Esophagus muscularis mucosa (tissue), 3 donors: Measurements from ENCODE around the gene BRD3OS.

ENCODE experiments used
- CTCF ChIP-seq, 3 experiments: fragments of 200-600 bp in 2 of 3; fragments of 450-650 bp in 1 of 3; sonication (generic) in 2 of 3; IDR thresholded peaks; one replicate each; pipeline ENCODE4 v1.5.1; 2017 to 2019; ENCODE audit warnings: antibody characterized with exemption in 3 of 3, mild to moderate bottlenecking in 2 of 3, moderate library complexity in 1 of 3
- POLR2A ChIP-seq: fragments of 450-650 bp; IDR thresholded peaks from one replicate; pipeline ENCODE4 v1.6.1; 2017; ENCODE audit warnings: antibody characterized with exemption, moderate library complexity, mild to moderate bottlenecking, low read depth

GRCh38 chr9:134062461-134063087 lies 37.3 kb downstream of the BRD3OS start:
- TF ChIP-seq POLR2A (no peak), CTCF (IDR thresholded peaks at IDR 0.05) (no peak)
